Keratinocyte (primary cell): ENCODE results near the gene SYTL2.

ENCODE experiments used
- CTCF ChIP-seq, 3 experiments: IDR thresholded peaks in 1 of 3; conservative IDR thresholded peaks in 1 of 3; optimal IDR thresholded peaks in 1 of 3; 2 replicates in 2 of 3; 3 replicates in 1 of 3; pipeline versions ENCODE3 to v1.5.1; 2011; ENCODE audit warnings: low read length in 3 of 3, mild to moderate bottlenecking in 3 of 3, moderate library complexity in 2 of 3, control low read depth in 1 of 3, inconsistent platforms in 1 of 3; ENCODE audit not compliant: insufficient read depth in 2 of 3; ENCODE audit errors: extremely low read depth in 1 of 3
- EZH2 ChIP-seq: IDR thresholded peaks from one replicate; pipeline ENCODE4 v1.6.1; 2012; ENCODE audit warnings: inconsistent platforms, mild to moderate bottlenecking, low read length, moderate library complexity

- TF ChIP-seq CTCF (optimal IDR thresholded peaks at IDR 0.05 in 1 of 3, IDR thresholded peaks at IDR 0.05 in 1 of 3, conservative IDR thresholded peaks at IDR 0.05 in 1 of 3; ENCODE audit: extremely low read depth in 1 of 3, insufficient read depth in 2 of 3, low read length in 3 of 3) = no peak
- no peak for TF ChIP-seq EZH2
These were observed 130.0 kb downstream of the SYTL2 start for GRCh38 chr11:85680897-85681296.
